ENCODE results near the gene GPR3. TPM values are rescaled to one million over a fixed set of nuclear protein-coding genes. Genes with fewer than 3 reads are reported as not detected.
"Not testable (repeated sequence)": the region's sequence is repeated elsewhere in the genome, so short reads cannot be mapped to it uniquely, and the experiment has no call there.

The GPR3 gene
- total RNA-seq, 1 donor: 4.3 TPM

DNA sequence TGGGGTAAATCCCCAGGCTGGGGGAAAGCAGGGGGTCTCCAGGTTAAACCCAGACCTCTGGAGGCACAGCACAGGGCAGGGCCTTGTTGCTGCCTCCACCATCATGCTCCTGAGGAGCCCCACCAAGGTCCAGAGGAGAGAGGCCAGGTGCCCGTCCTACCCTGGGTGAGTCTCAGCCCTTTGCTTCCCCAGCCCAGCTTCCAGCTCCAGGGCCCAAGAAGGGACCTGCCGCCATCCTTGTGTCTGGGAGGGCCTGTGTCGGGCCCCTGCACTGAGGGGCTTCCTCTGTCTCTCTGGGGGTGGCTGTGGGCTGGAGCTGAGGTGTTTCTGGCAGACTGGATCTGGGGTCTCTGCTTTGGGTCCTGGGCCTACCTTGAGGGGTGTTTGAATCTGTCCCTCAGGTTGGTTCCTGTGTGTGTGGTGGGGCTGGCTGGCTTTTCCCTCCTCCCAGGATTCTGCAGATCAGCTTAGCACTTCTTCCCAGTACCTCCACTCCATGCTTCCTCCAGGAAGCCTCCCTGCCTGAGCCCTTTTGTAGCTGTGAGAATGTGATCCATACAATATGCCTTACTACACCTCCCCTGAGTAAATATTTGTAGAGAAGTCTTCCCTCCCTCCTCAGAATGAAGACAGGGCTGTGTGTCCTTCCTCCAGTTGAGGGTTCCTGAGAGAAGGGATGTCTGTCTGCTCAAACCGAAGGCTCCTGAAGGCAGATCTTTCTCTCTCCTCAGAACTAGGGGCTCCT lies 6.2 kb downstream of the GPR3 start:
- DNase-seq (ENCODE audit: low read depth in 2 of 3, low spot score in 2 of 3): no peak

DNA sequence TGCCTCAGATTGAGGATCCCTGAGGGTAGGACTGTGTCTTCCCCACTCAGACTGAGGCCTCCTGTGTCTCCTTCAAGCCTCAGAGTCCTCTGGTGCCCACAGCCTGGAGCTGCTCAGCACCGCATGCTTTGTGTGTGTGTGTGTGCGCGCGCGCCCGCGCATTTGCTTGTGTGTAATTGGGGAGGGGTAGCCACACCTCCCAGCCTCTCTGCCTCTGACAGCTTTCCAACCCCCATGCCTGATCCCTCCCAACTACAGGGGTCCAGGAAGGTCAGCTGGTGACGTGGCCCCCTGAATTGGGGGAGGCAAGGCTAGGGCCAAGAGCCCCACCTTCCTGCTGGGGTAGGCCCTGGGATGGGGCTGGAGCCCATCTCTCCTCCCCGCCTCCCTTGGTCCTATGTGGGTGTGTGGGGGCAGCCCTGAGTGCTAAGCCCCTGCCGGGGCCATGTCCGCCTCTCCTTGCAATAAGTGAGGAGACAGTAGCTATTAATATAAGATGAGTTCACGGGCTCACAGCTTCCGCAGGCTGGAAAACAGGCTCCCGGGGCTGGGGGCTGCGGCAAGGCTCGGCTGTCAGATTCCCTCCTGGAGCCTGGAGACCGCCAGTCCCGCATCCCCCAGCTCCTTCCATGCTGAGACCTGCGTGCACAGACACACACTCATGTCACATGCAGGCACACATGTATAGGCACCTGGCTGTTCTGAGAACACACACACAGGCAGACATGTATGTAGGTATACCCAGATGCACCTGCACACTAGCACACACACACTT lies 7.0 kb downstream of the GPR3 start:
- no peak for DNase-seq (ENCODE audit: low read depth in 2 of 3, low spot score in 2 of 3)

DNA sequence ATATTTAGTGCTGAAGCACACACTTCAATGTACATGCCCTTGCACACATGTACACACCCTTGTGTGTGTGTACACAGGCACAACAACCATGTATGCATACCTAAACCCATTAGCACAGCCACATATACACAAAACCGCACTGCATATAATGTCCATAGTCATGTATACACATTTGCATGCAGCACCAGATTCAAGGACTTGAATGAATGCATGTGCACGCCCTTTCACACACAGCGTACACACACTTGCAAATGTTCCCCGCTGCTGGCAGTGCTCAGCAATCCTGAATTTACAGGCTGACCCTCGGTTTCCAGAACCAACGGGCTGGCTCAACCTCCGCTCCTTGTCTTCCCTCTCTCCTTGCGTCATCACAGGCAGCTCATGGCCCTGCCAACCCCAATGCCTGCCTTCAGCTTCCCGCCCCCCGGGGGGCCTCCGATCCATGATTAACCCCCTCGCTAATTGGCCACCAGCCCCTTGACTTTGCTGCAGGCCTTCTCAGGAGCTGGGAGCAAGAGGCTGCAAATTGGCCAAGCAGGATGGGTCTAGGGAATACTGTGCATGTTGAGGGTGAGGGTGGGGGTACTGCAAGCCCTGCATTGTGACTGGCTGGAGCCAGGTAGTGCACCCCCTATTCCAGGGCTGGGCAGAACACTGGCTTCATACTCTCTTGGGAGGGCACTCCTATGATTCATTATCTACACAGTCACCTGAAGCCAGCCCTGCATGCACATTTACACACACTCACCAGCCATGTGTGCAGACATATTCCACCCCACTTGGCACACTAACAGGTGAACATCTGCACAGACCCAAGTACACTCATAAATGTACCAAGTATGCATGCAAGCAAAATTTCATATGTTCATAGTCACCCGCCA lies 7.9 kb downstream of the GPR3 start:
- DNase-seq (ENCODE audit: low read depth in 2 of 3, low spot score in 2 of 3): no peak

DNA sequence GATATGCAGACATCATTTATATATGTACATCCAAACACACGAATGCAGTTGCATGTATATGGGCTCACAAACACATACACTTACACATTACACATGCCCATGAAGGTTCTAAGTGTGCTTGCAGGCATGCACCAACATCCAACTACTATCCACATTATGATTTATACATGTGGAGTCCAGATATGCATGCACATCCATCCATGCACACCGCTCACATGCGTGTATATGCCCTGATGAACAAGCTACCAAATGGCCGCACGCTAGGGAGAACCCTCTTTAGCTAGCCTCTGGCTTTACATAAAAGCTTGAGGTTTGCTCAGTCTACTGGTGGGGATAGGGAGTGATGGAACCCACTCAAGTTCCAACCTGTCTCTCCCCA lies 8.5 kb downstream of the GPR3 start:
- DNase-seq (ENCODE audit: low read depth in 2 of 3, low spot score in 2 of 3): no peak

DNA sequence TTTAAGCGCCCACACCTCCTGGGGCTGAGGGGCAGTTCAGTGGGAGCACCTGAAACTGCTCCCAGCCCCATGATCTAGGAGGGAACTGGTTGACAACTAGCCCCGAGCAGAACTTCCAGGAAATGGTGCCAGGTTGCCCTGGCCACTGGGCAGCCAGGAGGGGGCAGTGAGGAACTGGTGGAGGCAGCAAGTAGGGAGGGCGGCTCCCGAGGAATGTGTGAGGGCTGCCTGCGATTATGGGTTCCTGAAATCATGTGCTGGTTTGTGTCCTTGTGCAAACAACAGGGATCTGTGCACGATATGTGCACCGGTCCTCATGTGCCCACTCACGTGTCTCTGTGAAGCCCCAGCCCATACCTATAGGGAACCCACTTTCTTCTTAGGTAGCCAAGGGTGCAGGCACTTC lies 9.9 kb downstream of the GPR3 start:
- peak in 2 of 3 donors; percentile 52 to 63 for DNase-seq (ENCODE audit: low read depth in 2 of 3, low spot score in 2 of 3)

DNA sequence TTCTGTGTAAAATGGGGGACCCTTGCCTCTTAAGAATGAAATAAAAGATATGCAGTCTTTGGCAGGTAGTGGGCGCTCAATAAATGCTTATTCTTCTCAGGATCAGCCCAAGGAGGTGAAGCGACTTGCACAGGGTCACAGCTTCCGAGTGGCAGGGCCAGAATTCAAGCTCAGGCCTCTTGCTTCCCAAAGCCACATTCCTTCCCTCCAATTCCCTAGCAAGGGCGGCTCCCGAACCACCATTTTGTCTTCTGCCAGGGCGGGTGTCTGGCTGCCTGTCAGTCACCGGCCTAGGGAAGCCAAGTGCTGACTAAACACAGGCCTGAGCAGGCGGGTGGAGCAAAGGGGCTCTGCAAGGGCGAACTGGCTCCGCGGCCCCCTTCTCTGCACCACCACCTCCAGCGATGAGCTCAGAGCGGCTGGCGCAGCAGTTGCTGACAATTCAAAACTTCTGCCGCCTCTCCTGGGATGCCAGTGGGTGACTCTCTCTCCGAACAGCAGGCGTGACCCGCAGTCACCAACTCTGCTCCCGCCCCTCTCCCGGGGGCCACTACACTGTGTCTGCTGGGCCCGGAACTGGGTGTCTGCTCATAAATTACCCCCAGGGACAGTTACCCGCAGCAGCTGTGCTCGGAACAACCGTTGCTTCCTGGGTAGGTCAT lies 10.8 kb downstream of the GPR3 start:
- peak in 2 of 3 donors; percentile 79 to 91 for DNase-seq (ENCODE audit: low read depth in 2 of 3, low spot score in 2 of 3)

DNA sequence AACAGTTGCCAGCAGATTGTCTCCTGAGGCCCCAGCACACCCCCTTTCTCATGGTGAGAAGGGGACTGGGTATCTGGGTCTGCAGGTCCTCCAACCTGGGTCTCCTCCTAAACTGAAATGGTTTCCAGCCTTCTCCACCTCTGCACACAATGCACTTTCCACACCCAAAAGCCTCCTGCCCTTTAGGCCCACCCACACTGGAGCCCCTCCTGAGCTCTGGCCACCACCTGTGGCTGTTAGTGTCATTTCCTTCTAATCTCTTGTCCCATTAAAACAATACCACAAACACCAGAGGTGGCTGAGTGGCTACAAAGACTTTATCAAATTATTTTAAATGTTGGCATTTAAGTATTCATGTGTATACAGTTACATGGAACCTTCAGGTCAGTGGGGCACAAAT lies 11.5 kb downstream of the GPR3 start:
- peak in 1 of 3 donors; percentile 44 for DNase-seq (ENCODE audit: low read depth in 2 of 3, low spot score in 2 of 3)

DNA sequence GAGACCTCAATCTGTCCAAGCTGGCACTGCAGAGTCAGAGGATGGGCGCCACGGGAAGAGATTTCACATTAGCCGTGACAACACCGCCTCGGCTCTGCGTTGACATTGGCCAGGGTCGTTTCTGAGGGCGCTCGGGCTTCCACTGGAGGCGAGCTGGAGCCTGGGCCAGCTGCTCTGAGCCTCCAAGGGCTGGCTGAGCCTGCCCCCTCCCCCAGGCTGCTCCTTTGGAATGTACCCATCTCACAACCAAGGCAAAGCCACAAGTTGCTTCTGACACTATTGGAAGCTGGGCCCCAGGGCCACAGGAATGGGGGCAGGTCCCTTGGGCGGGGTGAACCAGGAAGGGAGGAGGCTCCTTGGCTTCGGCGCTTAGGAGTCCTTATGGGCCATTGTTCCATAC lies 12.7 kb downstream of the GPR3 start:
- DNase-seq (ENCODE audit: low read depth in 2 of 3, low spot score in 2 of 3): no peak

DNA sequence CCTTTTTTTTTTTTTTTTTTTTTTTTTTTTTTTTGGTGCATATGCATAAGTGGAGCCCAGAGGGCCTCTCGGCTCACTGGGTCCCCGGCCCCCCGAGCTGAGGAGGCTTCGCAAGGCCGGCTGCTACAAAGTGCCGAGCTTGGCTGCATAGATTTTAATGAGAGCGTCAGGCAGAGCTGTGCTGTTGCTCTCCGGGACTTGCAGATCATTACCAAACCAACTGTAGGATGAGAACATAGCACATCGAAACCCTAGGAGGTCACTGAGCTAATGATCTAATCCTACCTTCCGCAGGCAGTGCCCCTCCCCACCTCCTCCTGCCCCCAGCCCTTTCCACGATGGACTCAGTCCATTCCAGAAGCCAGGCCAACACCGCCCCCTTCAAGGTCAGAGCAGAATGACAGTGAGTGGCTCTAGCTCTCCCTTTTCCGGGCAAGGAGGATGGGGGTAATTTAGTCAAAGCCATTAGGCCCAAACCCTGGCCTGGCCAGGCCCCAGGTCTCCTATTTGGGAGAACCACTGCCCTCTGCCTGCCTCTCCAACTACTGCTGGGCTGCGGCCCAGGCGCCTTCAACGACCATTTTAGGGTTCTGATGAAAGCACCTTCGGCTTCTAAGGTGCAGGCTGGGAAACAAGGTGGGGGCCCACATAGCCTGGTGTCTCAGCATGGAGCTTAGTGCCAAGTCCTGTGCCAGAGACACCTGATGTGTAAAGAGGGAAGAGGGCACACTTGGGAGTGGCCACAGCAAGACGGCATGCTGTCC lies 13.4 kb downstream of the GPR3 start:
- DNase-seq (ENCODE audit: low read depth in 2 of 3, low spot score in 2 of 3): not testable (repeated sequence)

DNA sequence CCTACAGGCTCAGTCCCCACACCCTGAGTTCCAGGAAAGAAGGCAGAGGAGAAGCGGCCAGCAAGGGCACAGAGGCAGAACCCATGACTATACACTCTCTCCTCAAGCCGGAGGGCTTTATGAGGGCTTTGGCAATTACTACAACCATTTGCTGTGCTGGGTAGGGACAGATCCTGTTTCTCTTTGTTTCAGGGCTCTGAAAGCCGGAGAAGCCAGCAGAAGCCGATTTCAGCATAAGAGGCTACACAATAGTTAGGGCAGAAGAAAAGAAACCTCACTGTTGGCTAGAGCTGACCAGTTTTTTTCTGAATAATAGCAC lies 13.9 kb downstream of the GPR3 start:
- DNase-seq (ENCODE audit: low read depth in 2 of 3, low spot score in 2 of 3): no peak

DNA sequence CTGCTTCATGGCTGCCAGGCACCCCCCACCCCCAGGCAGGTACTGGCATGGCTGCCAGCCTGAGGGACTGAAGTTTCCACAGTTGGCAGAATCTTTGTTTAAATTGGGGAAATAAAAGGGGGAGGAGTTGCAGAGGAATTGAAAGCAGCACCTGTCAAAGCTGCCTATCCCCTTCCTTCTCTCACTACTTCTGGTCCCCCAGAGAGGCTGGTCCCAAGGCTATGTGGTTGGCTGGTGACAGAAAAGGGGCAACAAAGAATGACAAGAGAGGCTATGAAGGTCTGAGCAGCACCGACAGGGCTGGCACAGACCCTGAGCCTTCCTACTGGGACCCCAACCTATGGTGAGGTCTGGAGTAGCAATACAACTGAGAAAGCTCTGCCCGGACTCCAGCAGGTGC lies 14.4 kb downstream of the GPR3 start:
- DNase-seq (ENCODE audit: low read depth in 2 of 3, low spot score in 2 of 3): not testable (repeated sequence)

DNA sequence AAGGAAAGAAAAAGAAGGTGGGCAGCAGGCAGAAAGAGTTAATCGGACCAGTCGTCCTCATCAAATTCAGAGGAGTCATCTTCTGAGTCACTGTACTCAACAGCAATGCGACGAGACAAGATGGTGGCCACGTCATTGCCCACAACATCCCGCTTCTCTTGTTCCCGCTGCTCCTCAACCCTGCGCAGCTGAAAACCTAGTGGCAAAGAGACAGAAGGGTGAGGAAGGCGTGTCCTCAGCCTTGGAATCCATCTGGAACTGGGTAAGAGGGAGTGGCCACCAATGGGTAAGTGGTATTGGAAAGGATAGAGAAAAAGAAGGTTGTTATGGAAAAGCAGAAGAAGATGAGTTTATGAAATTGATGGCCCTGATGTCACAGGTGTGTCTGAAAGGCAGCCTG lies 15.7 kb downstream of the GPR3 start:
- DNase-seq (ENCODE audit: low read depth in 2 of 3, low spot score in 2 of 3): no peak

DNA sequence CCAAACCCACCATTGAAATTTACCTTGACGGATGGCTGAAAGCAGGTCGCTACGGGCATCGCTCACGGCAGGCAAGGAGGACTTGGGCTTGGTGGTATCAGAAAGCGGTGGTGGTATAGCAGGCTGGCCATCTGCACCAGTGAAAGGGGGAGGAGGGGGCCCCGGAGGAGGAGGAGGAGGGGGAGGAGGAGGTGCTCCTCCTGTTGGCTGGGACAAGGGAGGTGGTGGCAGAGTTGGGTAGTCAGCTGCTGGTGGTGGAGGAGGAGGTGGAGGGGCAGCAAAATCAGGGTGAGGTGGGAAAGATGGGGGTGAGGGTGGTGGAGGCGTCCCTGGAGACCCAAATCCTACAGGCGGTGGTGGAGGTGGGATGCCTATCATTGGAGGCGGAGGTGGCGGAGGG lies 17.2 kb downstream of the GPR3 start:
- no peak for DNase-seq (ENCODE audit: low read depth in 2 of 3, low spot score in 2 of 3)

DNA sequence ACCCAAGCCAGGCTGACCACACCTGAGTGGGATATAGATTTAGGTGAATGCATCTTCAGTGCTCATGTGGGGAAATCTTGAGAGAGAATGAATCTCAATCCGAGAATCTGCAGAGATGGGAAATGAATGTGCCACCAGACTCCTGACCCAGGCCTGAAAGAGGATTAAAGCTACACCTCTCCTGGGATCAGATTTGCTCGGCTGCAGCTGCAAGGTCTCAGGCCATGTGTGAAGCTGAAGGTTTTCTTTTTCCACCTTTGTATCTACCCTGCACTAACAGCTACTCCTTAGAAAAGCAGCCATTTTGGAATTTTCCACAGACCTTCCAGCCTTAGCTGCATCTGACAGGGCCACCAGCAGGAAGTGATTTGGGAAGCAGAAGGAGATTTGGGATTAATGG lies 18.3 kb downstream of the GPR3 start:
- no peak for DNase-seq (ENCODE audit: low read depth in 2 of 3, low spot score in 2 of 3)

DNA sequence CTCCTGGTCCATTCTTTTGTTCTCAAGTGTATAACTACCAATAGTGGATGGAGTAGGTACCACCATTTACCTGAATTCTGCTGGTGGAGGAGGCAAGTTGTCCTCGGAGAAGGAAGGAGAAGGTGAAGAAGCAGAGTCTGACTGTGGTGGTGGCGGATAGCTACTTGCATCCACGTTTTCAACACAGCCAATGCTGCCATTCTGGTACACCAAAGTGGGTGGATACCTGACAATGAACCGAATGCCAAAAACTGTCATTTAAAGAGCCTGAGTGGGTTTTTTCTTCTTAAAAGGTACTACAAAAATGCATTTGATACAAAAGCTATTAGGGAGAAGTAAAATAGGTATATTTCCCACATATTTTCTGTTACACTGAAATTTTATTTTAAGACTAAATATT lies 20.1 kb downstream of the GPR3 start:
- DNase-seq (ENCODE audit: low read depth in 2 of 3, low spot score in 2 of 3): no peak

DNA sequence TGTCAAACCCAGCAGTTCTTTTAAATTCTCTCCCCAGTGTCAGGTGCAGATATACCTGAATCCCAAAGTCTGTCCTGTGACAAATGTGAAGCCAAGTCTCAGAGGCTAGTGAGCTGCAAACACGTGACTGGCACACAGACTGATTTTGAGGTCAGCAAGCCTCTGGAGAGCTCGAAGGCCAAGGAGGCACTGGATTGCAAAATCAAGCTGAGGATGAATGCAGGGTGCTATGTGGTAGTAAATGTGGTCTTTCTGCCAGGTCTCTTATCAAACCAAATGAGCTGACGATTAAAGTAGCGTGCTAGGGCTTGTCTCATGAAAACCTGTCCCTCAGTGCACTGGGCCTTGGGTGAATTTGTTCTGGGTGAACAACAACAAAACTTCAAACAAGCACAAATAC lies 20.6 kb downstream of the GPR3 start:
- DNase-seq (ENCODE audit: low read depth in 2 of 3, low spot score in 2 of 3): no peak

DNA sequence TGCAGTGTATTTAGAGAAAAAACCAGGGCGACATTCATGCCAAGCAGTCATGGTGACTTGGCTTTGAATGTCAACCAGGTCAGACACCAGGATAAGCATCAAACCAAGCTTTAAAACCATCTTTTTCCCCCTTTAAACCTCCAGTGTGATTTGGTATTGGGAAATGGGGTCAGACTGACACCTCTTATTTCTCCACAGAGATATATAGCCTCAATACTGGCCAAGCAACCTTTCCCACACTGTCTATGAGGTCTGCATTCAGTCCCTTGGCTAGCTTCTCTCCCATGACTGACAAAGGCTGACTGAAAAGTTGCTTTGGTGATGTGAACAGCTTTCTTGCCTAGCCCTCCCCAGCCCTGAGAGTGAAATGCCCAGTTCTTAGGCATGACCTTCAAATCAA lies 21.7 kb downstream of the GPR3 start:
- no peak for DNase-seq (ENCODE audit: low read depth in 2 of 3, low spot score in 2 of 3)

DNA sequence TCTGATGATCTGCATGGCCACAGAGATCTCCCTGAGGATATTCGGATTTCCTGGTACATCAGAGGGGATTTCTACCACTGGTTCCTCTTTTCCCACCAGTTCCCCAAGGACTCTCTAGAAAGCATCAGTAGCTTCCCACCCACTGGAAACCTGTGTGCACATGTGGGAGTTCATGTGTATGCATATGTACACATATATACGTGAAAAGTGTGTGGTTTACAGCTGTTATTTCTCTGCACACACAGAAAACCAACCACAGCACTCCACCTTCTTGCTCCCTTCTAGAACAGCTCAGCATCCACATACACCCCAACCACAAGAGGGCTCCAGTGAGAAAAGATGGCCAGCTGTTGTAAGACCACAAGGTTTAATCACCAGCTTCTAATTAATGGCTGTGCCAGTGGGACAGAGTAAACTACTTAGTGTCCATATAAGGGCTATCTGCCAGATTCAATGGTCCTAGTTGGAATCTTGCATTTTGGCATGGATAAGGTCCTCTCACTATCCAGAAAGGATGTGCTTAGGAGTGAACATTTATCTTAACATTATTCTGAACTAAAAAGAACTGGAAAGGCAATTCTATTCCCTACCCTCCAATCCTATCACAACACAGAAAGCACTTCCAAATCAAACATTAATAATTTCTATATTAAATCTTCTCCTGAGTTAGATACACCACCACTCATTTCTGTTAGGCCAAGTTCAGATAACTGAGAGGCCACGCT lies 24.1 kb downstream of the GPR3 start:
- peak in 2 of 3 donors; percentile 79 to 91 for DNase-seq (ENCODE audit: low read depth in 2 of 3, low spot score in 2 of 3)

DNA sequence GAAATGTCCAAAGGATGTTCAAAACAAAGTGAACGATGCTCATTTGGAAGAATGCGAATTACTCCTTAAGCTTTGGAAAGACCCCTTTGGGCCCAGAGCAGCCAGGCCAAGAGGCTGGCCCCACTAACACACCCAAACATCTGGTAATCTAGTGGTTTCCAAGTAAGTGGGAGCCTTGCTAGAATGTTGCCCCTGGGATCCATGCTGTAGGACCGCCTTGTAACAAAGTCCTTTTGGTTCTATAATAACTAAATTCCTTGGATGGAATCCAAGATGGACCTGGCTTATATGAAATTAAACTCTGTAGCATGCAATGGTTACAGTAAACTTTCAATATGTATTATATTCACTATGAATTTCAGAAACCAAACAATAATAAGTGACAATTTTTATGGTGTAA lies 25.3 kb downstream of the GPR3 start:
- DNase-seq (ENCODE audit: low read depth in 2 of 3, low spot score in 2 of 3): no peak

All from hematopoietic multipotent progenitor cell (in vitro differentiated cells).